GM06990 (cell line): Measurements from ENCODE around the gene CYFIP2.
"Not testable (repeated sequence)": the region's sequence is repeated elsewhere in the genome, so short reads cannot be mapped to it uniquely, and the experiment has no call there.

ENCODE experiments used
- DNase-seq: peaks from one replicate; pipeline ENCODE4 v3.0.0-alpha.2; 2011; ENCODE audit not compliant: insufficient read length; ENCODE audit errors: extremely low read depth
- H3K27me3 ChIP-seq: replicated peaks from 2 replicates; pipeline ENCODE4 v1.6.0; 2011; ENCODE audit warnings: low read length; ENCODE audit not compliant: control insufficient read depth, insufficient read depth
- H3K36me3 ChIP-seq: 2 replicates; pipeline ENCODE4 v1.5.1; 2011; ENCODE audit warnings: low read length; ENCODE audit not compliant: control insufficient read depth, insufficient read depth
- H3K4me3 ChIP-seq: replicated peaks from 2 replicates; pipeline ENCODE4 v1.5.1; 2011; ENCODE audit warnings: low read depth, mild to moderate bottlenecking, control low read depth, low read length
- CTCF ChIP-seq: IDR thresholded peaks from 2 replicates; pipeline ENCODE4 v1.5.1; 2011; ENCODE audit warnings: low read length, control low read depth, mild to moderate bottlenecking, inconsistent platforms; ENCODE audit not compliant: insufficient read depth, poor library complexity, severe bottlenecking

CYFIP2 gene

GRCh38 chr5:157236423-157236822 is 29.5 kb upstream of the CYFIP2 start:
- DNase-seq, result no peak
- TF ChIP-seq CTCF, result no peak
- no peaks in the 10 kb centered on the region for H3K36me3 ChIP-seq
- H3K4me3 ChIP-seq, result no peak overlapping the region
- H3K27me3 ChIP-seq, result no peaks in the 10 kb centered on the region

- no peak for DNase-seq
- TF ChIP-seq CTCF, result no peak
- H3K4me3 ChIP-seq, result no peak overlapping the region
- no peaks in the 10 kb centered on the region for H3K36me3 ChIP-seq
- H3K27me3 ChIP-seq, result no peaks in the 10 kb centered on the region
These were observed 24.4 kb upstream of the CYFIP2 start for GRCh38 chr5:157241483-157241882.

- H3K36me3 ChIP-seq, DNase-seq, H3K4me3 ChIP-seq, H3K27me3 ChIP-seq: not testable (repeated sequence)
These were observed 21.2 kb upstream of the CYFIP2 start for GRCh38 chr5:157244704-157245103.

GRCh38 chr5:157245476-157245875 is 20.4 kb upstream of the CYFIP2 start:
- Histone ChIP-seq H3K27me3 (no peaks in the 10 kb centered on the region), H3K4me3 (no peak overlapping the region), H3K36me3 (no peaks in the 10 kb centered on the region)
- no peak for TF ChIP-seq CTCF
- no peak for DNase-seq

GRCh38 chr5:157245886-157246285 is 20.0 kb upstream of the CYFIP2 start:
- Histone ChIP-seq H3K4me3 (no peak overlapping the region), H3K36me3 (no peaks in the 10 kb centered on the region), H3K27me3 (no peaks in the 10 kb centered on the region)
- no peak for DNase-seq
- no peak for TF ChIP-seq CTCF

GRCh38 chr5:157247267-157247666 is 18.7 kb upstream of the CYFIP2 start:
- TF ChIP-seq CTCF, result no peak
- Histone ChIP-seq H3K4me3 (no peak overlapping the region), H3K36me3 (no peaks in the 10 kb centered on the region), H3K27me3 (no peaks in the 10 kb centered on the region)
- no peak for DNase-seq
